ENCODE measurements around the gene PLXNB3.

DNA sequence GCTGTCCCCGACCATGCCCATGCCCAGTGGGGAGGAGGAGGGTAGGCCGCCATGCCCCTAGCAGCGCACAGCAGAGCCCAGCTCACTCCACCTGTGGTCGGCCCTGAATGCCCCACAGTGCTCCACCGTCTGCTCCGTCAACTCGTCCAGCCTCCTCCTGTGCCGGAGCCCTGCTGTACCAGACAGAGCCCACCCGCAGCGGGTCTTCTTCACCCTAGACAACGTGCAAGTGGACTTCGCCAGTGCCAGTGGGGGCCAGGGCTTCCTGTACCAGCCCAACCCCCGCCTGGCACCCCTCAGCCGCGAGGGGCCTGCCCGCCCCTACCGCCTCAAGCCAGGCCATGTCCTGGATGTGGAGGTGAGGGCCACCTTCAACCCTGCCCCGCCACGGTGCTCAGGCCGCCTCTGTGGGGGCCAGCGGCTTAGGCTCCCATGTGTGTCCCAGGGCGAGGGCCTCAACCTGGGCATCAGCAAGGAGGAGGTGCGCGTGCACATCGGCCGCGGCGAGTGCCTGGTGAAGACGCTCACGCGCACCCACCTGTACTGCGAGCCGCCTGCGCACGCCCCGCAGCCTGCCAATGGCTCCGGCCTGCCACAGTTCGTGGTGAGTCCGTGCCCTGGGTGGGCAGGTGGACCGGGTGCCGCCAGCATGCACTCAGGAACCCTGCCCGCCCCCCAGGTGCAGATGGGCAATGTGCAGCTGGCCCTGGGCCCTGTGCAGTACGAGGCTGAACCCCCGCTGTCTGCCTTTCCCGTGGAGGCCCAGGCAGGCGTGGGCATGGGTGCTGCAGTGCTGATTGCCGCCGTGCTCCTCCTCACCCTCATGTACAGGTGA, 9.9 kb downstream of the PLXNB3 start:
- TF ChIP-seq, protein P1, sequence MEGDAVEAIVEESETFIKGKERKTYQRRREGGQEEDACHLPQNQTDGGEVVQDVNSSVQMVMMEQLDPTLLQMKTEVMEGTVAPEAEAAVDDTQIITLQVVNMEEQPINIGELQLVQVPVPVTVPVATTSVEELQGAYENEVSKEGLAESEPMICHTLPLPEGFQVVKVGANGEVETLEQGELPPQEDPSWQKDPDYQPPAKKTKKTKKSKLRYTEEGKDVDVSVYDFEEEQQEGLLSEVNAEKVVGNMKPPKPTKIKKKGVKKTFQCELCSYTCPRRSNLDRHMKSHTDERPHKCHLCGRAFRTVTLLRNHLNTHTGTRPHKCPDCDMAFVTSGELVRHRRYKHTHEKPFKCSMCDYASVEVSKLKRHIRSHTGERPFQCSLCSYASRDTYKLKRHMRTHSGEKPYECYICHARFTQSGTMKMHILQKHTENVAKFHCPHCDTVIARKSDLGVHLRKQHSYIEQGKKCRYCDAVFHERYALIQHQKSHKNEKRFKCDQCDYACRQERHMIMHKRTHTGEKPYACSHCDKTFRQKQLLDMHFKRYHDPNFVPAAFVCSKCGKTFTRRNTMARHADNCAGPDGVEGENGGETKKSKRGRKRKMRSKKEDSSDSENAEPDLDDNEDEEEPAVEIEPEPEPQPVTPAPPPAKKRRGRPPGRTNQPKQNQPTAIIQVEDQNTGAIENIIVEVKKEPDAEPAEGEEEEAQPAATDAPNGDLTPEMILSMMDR (IDR thresholded peaks at IDR 0.05; ENCODE audit: low read depth, low read length): no peak
- TF ChIP-seq POLR2A (IDR thresholded peaks at IDR 0.05; ENCODE audit: extremely low read depth, insufficient read length) (no peak), MAX (IDR thresholded peaks at IDR 0.05; ENCODE audit: low read depth, low read length) (no peak), MYC (IDR thresholded peaks at IDR 0.05; ENCODE audit: low read depth, low read length) (no peak)
